A549 (cell line): ENCODE results near the gene GPR137B.

Experiments
- ATOH8 ChIP-seq: fragments of 250-450 bp; sonication (Bioruptor Pico); IDR thresholded peaks from 2 replicates; pipeline ENCODE4 v1.5.0; 2020; ENCODE audit warnings: low read depth, mild to moderate bottlenecking, moderate library complexity
- CHD2 ChIP-seq: fragments of 150-350 bp; IDR thresholded peaks from 2 replicates; pipeline ENCODE4 v1.6.1; 2014; ENCODE audit warnings: low read length; ENCODE audit not compliant: partially characterized antibody
- CTCF ChIP-seq: fragments of >200 bp; sonication (Bioruptor Twin); formaldehyde crosslinking; IDR thresholded peaks from 3 replicates; pipeline ENCODE4 v1.5.1; 2016
- HDAC2 ChIP-seq: fragments of 200-600 bp; sonication (generic); IDR thresholded peaks from 2 replicates; pipeline ENCODE4 v1.6.1; 2016
- NR3C1 ChIP-seq: fragments of >200 bp; sonication (Bioruptor Twin); formaldehyde crosslinking; IDR thresholded peaks from 3 replicates; pipeline ENCODE4 v1.6.1; 2017

- no peak for TF ChIP-seq ATOH8
- no peak for TF ChIP-seq CHD2
- TF ChIP-seq CTCF: no peak
- TF ChIP-seq NR3C1: no peak
- no peak for TF ChIP-seq HDAC2
Observed at GRCh38 chr1:236128646-236129178, 13.6 kb upstream of the GPR137B start.
